HepG2 (cell line): ENCODE measurements around the gene TOB2. TPM values are rescaled to one million over a fixed set of nuclear protein-coding genes. Genes with fewer than 3 reads are reported as not detected.
A peak's percentile ranks its signal among the peaks of the same experiment; 100 is the strongest.

Source experiments
- IKZF4 ChIP-seq: sonication (generic); formaldehyde crosslinking; IDR thresholded peaks from 2 replicates; pipeline ENCODE4 v1.5.1; 2020; ENCODE audit warnings: borderline replicate concordance, mild to moderate bottlenecking, low read depth, missing genetic modification reagents; ENCODE audit errors: not compliant biosample characterization
- NFE2L1 ChIP-seq: sonication (generic); formaldehyde crosslinking; IDR thresholded peaks from 2 replicates; pipeline ENCODE4 v1.4.0; 2020; ENCODE audit warnings: missing genetic modification reagents, mild to moderate bottlenecking, borderline replicate concordance
- RCOR2 ChIP-seq: IDR thresholded peaks from 2 replicates; pipeline ENCODE4 v1.6.1; 2016; ENCODE audit warnings: missing biosample characterization, missing genetic modification reagents
- RELA ChIP-seq: sonication (generic); formaldehyde crosslinking; IDR thresholded peaks from 2 replicates; pipeline ENCODE4 v1.4.0; 2020; ENCODE audit warnings: missing genetic modification reagents
- STAT5B ChIP-seq: sonication (generic); formaldehyde crosslinking; IDR thresholded peaks from 2 replicates; pipeline ENCODE4 v1.4.0; 2020; ENCODE audit warnings: missing genetic modification reagents
- XRCC5 ChIP-seq: fragments of 200-400 bp; formaldehyde crosslinking; optimal IDR thresholded peaks from 2 replicates; pipeline ENCODE3; 2017; ENCODE audit warnings: mild to moderate bottlenecking, low read length
- ZNF235 ChIP-seq: sonication (generic); formaldehyde crosslinking; IDR thresholded peaks from 2 replicates; pipeline ENCODE4 v1.8.1; 2023; ENCODE audit warnings: mild to moderate bottlenecking, missing genetic modification reagents, borderline replicate concordance
- ZNF260 ChIP-seq: sonication (generic); formaldehyde crosslinking; IDR thresholded peaks from 2 replicates; pipeline ENCODE4 v1.4.0; 2020; ENCODE audit warnings: missing genetic modification reagents, low read depth, mild to moderate bottlenecking, borderline replicate concordance
- ZNF264 ChIP-seq: sonication (generic); formaldehyde crosslinking; IDR thresholded peaks from 2 replicates; pipeline ENCODE4 v1.4.0; 2020; ENCODE audit warnings: missing genetic modification reagents
- ZNF33B ChIP-seq: sonication (generic); formaldehyde crosslinking; IDR thresholded peaks from 2 replicates; pipeline ENCODE4 v1.5.1; 2020; ENCODE audit warnings: mild to moderate bottlenecking, missing genetic modification reagents
- ZNF530 ChIP-seq: sonication (generic); formaldehyde crosslinking; IDR thresholded peaks from 2 replicates; pipeline ENCODE4 v1.5.0; 2020; ENCODE audit warnings: low read depth, mild to moderate bottlenecking, missing genetic modification reagents
- ZNF777 ChIP-seq: sonication (generic); formaldehyde crosslinking; IDR thresholded peaks from 2 replicates; pipeline ENCODE4 v1.4.0; 2020; ENCODE audit warnings: missing genetic modification reagents
- ZNF878 ChIP-seq: sonication (generic); formaldehyde crosslinking; IDR thresholded peaks from 2 replicates; pipeline ENCODE4 v1.8.1; 2023; ENCODE audit warnings: mild to moderate bottlenecking, missing genetic modification reagents, moderate library complexity
- polyA plus RNA-seq, 8 experiments: library from polyadenylated mRNA; depleted of rRNA in 3 of 8; stranded (reverse) in 7 of 8; unstranded in 1 of 8; fragments of >200 nt; fragmentation: Illumina TruSeq in 4 of 8; extraction: Trizol in 4 of 8; gene quantifications; 2 replicates each; pipeline versions ENCODE4 v1.2.1 to v1.2.3, GENCODE V29; 2011 to 2016; ENCODE audit warnings: low read depth in 4 of 8, missing spikeins in 1 of 8, mixed read lengths in 1 of 8; ENCODE audit not compliant: insufficient read depth in 1 of 8
- total RNA-seq, 5 experiments: library from RNA; depleted of rRNA; stranded (reverse); fragments of >200 nt; fragmentation: Illumina TruSeq; extraction: Trizol; gene quantifications; 2 replicates each; pipeline ENCODE4 v1.2.3, GENCODE V29; 2016; ENCODE audit warnings: low read depth in 1 of 5
- TF ChIP-seq, protein P1 (sequence below): sonication (generic); formaldehyde crosslinking; IDR thresholded peaks from 2 replicates; pipeline ENCODE4 v1.4.0; 2020; ENCODE audit warnings: mild to moderate bottlenecking, missing genetic modification reagents
- TF ChIP-seq, protein P2 (sequence below): sonication (generic); formaldehyde crosslinking; IDR thresholded peaks from 2 replicates; pipeline ENCODE4 v1.4.0; 2020; ENCODE audit warnings: mild to moderate bottlenecking, missing genetic modification reagents
- TF ChIP-seq, protein P3 (sequence below): sonication (generic); formaldehyde crosslinking; IDR thresholded peaks from 2 replicates; pipeline ENCODE4 v1.8.0; 2022; ENCODE audit warnings: mild to moderate bottlenecking, missing genetic modification reagents
- TF ChIP-seq, protein P4 (sequence below), 2 experiments: sonication (generic) in 1 of 2; formaldehyde crosslinking in 1 of 2; IDR thresholded peaks; 2 replicates each; pipeline versions ENCODE4 v1.4.0 to v1.6.1; 2016 to 2020; ENCODE audit warnings: borderline replicate concordance in 1 of 2, low read depth in 1 of 2, mild to moderate bottlenecking in 1 of 2, missing genetic modification reagents in 1 of 2
- TF ChIP-seq, protein P5 (sequence below): sonication (generic); formaldehyde crosslinking; IDR thresholded peaks from 2 replicates; pipeline ENCODE4 v1.9.0; 2022; ENCODE audit warnings: low read depth, missing genetic modification reagents

TOB2 gene
- total and polyA plus RNA-seq, 2 of the 13 experiments (the other 11 are each of a cell fraction or from before 2014, with no cell fraction given): 12.2 to 13.7 TPM

DNA sequence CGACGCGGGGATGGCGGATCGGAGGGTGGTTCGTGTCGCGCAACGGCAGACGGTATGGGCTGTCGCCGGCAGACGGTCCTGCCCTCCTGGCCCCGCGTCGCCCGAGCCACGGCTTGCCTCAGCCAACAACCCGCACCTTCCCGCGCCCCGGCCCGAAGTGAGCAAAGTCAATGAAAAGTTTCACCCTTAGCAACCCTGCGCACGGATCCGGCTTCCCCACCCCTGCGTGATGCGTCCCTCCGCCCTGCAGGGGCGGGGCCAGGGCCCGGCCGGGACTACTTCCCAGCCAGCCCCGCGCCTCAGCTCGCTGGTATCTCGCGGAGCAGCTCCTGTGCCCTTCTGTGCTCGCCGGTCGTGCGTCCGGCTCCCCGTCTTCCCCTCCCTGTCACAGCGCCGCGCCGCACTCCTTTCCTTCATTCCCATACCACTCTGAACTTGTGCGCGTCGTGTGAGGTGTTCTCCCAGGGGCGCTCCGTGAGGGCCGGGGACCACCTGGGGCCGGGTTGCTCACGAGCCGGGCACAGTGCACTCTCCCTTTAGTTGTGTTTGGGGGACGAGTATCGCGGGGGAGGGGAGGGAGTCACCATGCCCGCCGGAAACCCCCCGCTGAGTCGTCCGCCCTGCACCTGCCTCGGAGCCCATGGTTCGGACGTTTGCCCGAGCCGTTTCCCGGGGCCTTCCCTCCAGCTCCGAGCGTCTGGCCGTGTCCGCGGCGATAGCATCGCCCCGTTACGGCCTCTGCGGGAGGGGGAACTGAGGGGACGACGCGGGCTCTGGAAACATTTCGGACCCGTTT is at the start of gene TOB2 (continued):
- TF ChIP-seq, protein P1, sequence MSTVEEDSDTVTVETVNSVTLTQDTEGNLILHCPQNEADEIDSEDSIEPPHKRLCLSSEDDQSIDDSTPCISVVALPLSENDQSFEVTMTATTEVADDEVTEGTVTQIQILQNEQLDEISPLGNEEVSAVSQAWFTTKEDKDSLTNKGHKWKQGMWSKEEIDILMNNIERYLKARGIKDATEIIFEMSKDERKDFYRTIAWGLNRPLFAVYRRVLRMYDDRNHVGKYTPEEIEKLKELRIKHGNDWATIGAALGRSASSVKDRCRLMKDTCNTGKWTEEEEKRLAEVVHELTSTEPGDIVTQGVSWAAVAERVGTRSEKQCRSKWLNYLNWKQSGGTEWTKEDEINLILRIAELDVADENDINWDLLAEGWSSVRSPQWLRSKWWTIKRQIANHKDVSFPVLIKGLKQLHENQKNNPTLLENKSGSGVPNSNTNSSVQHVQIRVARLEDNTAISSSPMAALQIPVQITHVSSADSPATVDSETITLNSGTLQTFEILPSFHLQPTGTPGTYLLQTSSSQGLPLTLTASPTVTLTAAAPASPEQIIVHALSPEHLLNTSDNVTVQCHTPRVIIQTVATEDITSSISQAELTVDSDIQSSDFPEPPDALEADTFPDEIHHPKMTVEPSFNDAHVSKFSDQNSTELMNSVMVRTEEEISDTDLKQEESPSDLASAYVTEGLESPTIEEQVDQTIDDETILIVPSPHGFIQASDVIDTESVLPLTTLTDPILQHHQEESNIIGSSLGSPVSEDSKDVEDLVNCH (CRISPR knock-in tag): no peak
- TF ChIP-seq ZNF878 (CRISPR knock-in tag): peak; percentile 98
- TF ChIP-seq, protein P2, sequence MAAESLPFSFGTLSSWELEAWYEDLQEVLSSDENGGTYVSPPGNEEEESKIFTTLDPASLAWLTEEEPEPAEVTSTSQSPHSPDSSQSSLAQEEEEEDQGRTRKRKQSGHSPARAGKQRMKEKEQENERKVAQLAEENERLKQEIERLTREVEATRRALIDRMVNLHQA (CRISPR knock-in tag): no peak
- no peak for TF ChIP-seq ZNF235 (CRISPR knock-in tag)
- no peak for TF ChIP-seq NFE2L1
- peak; percentile 26; the same call in 1 of the 2 replicates for TF ChIP-seq RCOR2 (CRISPR knock-in tag)
- TF ChIP-seq, protein P3, sequence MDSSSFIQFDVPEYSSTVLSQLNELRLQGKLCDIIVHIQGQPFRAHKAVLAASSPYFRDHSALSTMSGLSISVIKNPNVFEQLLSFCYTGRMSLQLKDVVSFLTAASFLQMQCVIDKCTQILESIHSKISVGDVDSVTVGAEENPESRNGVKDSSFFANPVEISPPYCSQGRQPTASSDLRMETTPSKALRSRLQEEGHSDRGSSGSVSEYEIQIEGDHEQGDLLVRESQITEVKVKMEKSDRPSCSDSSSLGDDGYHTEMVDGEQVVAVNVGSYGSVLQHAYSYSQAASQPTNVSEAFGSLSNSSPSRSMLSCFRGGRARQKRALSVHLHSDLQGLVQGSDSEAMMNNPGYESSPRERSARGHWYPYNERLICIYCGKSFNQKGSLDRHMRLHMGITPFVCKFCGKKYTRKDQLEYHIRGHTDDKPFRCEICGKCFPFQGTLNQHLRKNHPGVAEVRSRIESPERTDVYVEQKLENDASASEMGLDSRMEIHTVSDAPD: peak; percentile 10; the same call in 1 of the 2 replicates
- TF ChIP-seq, protein P4, sequence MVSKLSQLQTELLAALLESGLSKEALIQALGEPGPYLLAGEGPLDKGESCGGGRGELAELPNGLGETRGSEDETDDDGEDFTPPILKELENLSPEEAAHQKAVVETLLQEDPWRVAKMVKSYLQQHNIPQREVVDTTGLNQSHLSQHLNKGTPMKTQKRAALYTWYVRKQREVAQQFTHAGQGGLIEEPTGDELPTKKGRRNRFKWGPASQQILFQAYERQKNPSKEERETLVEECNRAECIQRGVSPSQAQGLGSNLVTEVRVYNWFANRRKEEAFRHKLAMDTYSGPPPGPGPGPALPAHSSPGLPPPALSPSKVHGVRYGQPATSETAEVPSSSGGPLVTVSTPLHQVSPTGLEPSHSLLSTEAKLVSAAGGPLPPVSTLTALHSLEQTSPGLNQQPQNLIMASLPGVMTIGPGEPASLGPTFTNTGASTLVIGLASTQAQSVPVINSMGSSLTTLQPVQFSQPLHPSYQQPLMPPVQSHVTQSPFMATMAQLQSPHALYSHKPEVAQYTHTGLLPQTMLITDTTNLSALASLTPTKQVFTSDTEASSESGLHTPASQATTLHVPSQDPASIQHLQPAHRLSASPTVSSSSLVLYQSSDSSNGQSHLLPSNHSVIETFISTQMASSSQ (IDR thresholded peaks at IDR 0.05; ENCODE audit: low read depth): no peak
- TF ChIP-seq, protein P4 (CRISPR knock-in tag; IDR thresholded peaks at IDR 0.05; ENCODE audit: borderline replicate concordance): peak; percentile 76
- TF ChIP-seq STAT5B (CRISPR knock-in tag): peak; percentile 97
- no peak for TF ChIP-seq ZNF260 (CRISPR knock-in tag)
- peak; percentile 95 for TF ChIP-seq XRCC5
- TF ChIP-seq IKZF4 (CRISPR knock-in tag): no peak
- no peak for TF ChIP-seq RELA (CRISPR knock-in tag)
- TF ChIP-seq ZNF777: peak; percentile 74
- TF ChIP-seq ZNF264: peak; percentile 85
- 0 out of 2 replicates have a peak, but pooled peaks have one; percentile 35 for TF ChIP-seq ZNF530 (CRISPR knock-in tag)
- 0 out of 2 replicates have a peak, but pooled peaks have one; percentile 60 for TF ChIP-seq ZNF33B (CRISPR knock-in tag)
- TF ChIP-seq, protein P5, sequence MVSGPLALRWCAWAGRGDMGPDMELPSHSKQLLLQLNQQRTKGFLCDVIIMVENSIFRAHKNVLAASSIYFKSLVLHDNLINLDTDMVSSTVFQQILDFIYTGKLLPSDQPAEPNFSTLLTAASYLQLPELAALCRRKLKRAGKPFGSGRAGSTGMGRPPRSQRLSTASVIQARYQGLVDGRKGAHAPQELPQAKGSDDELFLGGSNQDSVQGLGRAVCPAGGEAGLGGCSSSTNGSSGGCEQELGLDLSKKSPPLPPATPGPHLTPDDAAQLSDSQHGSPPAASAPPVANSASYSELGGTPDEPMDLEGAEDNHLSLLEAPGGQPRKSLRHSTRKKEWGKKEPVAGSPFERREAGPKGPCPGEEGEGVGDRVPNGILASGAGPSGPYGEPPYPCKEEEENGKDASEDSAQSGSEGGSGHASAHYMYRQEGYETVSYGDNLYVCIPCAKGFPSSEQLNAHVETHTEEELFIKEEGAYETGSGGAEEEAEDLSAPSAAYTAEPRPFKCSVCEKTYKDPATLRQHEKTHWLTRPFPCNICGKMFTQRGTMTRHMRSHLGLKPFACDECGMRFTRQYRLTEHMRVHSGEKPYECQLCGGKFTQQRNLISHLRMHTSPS: 0 out of 2 replicates have a peak, but pooled peaks have one; percentile 20
